GM19438 (cell line): ENCODE measurements around the gene BPIFB6.

ENCODE experiments used
- ATAC-seq: cut with Tn5 transposase; IDR thresholded peaks from one replicate; pipeline ENCODE4 v1.9.1; 2021; ENCODE audit warnings: low read depth; ENCODE audit not compliant: unreplicated experiment

Gene BPIFB6, protein sequence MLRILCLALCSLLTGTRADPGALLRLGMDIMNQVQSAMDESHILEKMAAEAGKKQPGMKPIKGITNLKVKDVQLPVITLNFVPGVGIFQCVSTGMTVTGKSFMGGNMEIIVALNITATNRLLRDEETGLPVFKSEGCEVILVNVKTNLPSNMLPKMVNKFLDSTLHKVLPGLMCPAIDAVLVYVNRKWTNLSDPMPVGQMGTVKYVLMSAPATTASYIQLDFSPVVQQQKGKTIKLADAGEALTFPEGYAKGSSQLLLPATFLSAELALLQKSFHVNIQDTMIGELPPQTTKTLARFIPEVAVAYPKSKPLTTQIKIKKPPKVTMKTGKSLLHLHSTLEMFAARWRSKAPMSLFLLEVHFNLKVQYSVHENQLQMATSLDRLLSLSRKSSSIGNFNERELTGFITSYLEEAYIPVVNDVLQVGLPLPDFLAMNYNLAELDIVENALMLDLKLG

DNA sequence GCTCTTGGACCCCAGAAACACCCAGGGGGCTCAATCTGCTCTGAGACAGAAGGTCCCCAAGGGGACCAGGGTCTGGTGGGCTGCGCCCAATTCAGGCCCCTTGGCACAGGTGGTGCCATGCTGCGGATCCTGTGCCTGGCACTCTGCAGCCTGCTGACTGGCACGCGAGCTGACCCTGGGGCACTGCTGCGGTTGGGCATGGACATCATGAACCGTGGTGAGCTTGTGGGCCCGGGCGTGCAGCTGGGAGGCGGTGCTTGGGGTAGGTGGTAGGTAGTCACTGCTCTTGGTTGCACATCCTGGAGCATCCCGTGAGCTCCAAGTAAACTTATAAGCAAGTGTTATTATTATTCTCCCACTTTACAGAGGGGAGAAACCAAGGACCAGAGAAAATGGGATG, at the start of gene BPIFB6:
BPIFB6 (plus strand) TSS at position 118 of the 400 bp plus-strand sequence; CDS start at position 118, 0 bp downstream.
- no peak for ATAC-seq

DNA sequence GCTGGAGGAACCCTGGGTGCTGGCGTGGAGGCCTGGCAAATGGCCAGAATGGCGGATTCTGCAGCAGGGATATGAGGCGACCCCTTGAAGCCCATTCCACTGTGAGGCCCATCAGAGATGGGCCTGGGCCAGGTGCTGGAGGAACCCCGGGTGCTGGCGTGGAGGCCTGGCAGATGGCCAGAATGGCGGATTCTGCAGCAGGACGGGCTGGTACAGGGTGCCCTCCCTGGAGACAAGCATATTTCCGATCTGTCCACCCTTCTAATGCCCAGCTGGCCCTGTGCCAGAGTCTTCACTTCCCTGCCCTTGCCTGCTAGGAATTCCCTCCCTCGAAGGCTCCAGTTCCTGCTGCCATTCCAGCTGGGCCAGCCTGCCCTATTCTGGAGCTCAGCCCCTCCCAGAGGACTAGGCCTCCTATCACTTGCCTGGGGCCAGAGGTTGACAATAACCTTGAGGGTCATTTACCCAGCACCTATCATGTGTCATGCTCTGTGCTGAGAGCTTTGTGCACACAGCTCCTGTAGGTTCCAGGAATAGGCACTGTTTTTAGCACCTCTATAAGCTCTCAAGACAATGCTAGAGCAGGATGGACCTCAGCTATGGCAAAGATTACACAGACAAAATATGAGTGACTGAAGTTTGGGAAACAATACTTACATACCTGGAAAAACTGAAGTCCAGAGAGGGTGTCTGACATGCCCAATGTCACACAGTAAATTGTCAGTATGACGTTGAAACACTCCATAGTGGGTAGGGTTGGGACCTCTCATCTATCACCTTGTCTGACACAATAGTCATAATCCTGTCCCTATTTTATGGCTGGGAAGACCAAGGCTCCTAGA, 48.6 kb upstream of the BPIFB6 start:
- no peak for ATAC-seq

DNA sequence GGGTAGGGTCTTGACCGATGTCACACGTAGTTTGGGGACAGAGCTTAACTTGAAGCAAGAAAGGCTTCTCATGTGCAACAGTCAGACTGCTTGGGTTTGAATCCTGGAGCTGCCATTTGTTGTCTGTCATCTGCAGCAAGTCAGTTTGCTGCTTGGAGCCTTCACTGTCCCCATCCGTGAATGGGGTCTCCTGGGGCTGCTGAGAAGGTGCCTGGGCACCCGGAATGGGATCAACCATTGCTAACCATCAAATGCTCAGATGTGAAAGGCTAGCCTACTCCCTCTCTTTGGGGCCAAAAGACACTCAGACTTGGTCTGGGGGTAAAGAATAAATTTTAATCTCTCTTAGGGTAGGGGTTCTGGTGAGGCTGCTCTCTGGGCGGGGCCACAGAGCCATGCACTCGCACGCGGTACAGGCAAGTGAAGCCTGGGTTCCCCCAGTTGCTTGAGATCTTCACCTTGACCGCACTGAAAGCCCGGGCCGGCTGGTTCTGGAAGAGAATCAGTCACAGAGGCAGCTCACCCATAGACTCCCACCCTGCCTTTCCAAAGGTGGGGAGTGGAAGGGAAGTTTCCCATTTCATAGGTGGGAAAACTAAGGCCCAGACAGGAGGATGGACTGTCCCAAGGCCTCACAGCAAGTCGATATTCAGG, 47.9 kb upstream of the BPIFB6 start:
- ATAC-seq, result no peak

DNA sequence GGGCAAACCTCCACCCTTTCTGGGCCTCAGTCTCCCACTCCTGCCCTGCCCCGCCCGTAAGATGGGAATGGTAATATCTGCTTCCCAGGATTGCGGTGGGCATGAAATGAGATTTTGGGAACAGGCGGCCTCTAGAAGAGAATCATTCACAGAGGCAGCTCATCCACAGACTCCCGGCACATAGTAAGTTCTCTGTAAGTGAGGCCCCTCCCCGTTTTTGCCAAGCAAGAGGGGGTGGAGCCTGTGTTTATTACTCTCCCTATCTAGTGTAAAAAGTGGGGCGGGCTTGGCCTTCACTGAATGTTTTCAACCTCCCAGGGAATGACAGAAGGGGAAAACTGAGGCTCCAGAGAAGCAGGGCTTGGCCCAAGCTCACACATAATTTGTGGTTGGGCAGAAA, 47.3 kb upstream of the BPIFB6 start:
- ATAC-seq, result no peak

DNA sequence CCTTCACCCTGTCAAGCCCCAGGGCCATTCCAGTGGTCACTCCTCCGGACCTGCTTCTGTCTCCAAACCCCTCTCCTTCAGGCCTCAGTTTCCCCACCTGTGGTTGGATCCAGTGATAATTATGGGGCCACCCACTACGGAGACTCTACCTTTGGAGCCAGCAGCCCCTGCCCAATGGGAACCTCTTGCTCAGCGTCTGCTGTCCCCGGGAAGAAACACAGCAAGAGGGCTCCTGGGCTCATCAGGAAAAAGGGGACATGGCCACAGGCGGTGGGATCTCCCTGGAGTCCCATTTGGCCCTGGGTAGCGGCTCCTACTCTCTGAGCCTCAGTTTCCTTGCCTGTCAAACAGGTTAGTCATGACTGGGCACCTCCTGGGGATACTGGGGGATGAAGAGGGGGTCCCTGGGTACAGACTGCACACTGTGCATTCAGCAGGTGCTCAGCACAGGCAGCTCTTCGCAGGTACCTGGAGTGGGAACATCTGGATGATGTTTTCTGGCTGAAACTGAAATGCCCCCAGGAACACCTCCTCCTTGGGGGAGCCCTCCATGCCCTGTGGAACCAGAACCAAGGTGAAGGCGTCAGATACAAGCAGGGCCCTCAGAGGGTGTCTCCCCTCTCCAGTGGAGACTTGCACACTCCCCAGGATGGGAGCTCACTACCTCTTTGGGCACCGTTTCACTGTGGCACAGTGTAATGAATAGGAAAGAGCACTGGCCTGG, 46.7 kb upstream of the BPIFB6 start:
- ATAC-seq, result no peak

DNA sequence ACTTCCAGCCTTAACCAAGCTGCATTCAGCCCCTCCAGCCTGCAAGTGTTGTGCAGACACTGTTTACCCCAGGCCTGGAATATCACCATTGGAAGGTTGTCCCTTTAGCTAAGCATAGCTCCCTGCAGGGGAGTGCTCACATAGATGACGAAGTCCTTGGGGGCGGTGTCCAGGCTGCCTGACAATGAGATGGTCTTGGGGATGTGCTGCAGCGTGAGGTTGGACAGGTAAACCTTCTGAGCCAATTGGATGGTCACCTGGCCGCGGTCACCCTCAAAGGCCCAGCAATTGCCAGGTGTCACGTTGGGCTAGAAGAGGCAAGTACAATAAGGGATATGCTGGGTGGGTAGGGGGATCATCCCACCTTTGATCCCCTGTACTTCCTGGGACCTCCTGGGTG, 45.9 kb upstream of the BPIFB6 start:
- ATAC-seq, result no peak

DNA sequence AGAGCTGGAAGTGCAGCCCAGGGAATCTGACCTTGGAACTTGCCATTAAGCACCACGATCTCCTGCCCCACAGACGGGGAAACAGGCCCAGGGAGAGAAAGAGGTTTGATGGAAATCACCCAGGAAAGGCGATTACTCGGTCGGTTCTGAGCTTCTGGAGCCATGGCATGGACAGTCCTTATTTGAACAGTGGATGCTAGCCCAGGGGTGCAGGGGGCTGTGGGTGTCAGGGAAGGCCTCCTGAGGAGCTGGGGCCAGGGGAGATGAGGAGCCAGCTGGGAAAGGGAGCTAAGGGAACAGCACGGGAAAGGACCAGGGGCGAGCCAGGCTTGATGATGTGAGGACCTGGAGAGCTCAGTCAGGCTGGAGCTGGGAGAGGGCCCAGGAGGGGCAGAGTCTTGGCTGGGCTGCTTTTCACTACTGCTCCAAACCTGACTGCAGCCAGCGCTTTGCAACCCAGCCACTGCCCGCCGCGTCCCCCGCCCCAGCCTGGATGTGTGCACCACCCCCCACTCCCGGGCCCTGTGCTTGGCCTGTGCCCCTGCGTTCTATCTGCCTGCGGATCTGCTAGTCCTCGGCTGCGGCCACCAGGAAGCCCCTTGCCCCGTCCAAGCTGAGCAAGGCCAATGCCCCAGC, 45.0 kb upstream of the BPIFB6 start:
- no peak for ATAC-seq

DNA sequence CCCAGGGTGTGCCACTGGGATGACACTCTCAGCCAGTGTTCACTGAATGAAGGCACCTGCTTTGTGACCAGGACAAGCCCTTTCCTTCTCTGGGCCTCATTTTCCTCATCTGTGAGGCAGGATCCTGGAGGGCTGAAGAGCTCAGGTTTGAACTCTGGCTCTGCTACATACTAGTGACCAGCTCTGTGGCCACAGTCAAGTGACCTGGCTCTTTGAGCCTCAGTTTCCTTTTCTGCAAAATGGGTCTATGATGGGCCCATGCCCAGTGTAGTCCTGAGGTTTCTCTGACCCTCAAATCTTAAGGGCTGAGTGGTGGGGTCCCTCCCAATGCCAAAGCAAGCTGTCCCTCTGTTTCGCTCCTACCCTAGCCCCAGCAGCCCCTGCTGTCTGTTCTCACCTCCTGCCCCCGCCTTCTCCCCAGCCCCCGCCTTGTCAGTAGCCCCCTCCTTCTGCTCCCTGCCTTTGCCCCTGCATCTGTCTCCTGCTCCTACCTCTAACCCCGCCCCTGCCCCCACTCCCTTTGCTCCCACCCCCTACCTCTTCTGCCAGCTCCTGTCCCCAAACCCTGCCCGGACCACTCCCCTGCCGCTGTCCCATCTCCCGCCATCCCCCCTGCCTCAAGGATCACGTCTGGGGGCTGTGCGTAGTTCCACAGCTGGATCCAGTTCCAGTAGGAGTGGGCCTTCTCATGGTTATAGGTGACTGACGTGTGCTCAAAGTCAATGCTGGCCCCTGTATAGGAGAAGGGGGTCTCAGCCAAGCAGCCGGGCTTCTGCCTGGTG, 44.2 kb upstream of the BPIFB6 start:
- ATAC-seq, result no peak

DNA sequence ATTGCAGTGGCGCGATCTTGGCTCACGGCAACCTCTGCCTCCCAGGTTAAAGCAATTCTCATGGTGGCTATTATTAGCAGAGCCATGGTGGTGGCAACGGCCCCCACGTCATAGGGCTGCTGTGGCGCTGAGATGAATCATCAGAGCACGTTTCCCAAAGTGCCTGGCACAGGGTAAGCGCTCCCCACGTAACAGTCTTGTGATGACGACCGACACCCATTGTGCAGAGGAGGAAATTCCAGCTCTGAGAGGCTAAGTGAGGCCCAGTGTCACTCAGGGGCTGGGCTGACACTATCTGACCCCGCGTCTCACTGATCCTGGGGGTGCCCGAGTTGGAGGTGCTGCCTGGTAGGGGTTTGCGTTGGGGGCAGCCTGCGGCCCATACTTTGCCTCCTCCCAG, 43.4 kb upstream of the BPIFB6 start:
- no peak for ATAC-seq

DNA sequence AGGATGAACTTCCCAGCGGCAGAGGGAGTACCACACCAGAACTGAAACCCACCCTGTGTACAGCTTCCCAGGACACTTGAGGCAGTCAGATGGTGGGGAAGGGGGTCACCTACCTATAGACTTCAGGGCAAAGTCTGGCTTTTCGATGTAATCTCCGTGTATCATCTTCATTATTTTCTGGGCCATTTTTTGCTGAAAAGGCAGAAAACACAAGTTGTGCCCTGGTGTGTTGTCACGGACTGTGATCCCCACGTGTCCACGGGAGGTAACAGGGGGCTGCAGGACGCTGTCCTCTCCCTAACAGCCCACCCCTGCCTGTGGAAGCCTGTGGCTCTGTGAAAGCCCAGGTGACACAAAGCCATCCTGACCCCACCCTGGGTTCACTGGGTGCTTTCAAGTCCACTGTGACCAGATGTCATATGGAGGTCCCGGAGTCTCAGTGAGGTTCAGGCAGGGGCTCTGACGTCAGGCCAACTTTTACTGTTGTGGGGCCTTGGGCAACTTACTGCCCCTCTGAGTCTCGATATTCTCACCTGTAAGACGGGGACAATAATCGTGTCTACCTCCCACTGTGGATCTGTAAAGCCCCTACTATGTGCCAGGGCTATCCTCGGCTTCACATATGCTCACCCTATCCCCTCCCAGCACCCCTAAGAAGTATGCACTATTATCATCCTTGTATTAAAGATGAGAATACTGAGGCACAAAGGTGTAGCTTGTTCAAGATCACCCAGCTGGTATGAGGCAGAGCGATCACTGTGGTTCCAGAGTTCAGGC, 41.8 kb upstream of the BPIFB6 start:
- ATAC-seq, result no peak

DNA sequence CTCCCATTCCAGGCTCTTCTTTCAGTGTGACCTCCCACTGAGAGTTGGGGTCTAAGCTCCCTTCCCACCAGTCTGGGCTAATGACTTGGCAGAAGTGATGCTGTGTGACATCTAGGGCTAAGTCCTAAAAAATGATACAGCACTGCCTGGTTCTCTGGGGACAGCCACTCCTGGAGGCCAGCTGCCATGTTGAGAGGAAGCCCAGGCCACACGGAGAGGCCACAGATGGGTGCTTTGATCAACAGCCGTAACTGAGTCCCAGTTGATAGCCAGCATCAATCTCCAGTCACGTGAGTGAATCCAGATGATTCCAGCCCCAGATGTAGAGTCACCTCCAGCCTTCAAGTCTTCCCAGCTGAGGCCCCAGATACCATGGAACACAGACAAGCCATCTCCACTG, 41.0 kb upstream of the BPIFB6 start:
- ATAC-seq, result no peak

DNA sequence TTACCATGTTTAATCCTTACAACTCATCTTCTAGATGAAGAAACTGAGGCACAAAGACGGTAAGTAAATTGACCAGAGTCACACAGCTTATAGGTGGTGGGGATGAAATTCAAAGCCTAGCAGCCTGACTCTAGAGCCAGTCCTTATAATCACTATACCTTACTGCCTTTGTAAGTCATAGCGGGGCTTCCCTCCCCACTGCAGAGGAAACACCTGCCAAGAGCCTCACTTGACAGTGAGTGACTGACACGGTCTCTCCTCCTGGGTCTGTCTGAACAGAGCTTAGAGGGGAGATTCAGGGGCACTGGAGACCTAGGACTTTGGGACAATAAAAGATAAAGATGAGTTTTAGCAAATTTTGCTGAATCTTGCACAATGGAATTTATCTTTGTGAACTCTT, 40.1 kb upstream of the BPIFB6 start:
- no peak for ATAC-seq

DNA sequence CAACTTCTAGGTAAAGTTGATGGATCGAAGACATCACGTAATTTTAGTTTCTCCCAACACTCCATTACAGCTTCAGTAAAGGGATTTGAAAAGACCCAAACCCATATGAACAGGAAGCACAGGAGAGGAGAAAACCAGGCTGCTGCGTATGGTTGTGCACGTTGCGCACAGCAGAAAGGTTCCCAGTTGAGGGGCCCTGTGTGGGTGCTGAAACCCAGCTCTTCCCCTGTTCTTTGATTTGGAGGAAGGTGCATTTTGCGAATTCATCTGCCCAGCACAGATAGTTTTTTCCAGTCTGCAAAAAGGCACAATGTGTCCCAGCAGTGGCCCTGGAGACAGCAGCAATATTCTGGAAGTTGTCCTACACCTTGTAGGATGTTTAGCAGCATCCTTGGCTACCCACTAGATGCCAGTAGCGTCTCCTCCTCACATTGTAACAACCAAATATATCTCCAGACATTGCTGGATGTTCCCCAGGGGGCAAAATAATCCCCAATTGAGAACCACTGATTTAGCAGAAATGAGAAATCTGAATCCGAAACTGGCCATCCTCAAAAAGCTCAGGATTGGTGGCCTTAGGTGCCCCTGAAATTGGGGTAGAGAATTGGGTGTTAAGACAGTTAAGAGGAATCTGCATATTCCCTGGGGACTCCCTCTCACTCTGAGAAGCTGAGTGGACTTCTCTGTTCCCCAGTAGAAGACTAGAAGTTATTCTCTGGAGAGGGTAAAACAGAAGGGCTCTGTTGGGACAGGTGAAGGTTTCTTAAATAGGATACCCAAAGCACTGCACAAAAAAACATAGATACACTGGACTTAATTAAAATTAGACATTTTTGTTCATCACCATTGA, 39.4 kb upstream of the BPIFB6 start:
- ATAC-seq, result no peak

DNA sequence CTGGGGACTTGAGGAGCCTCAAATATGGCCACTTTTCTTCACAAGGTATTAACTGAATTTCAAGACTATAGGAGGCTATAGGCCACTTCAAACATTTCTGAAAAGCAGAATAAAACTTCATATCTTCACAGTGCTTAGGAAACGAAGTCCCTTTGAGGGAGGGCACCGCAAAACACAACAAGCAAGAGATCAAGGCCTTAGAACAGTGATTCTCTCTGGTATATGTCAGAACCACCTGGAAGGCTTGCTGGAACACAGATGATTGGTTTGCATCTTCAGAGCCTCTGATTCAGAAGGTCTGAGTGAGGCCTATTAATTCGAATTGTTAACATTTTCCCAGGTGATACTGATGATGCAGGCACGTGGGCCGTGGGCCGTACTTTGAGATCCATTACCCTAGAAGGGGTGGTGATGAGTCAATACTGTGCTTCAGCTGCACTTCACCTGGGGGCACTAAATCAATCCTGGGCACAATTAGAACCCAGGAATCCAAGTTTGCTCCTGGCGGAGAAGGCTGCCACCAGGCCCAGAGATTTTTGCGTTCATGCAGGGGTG, 37.9 kb upstream of the BPIFB6 start:
- ATAC-seq, result no peak

DNA sequence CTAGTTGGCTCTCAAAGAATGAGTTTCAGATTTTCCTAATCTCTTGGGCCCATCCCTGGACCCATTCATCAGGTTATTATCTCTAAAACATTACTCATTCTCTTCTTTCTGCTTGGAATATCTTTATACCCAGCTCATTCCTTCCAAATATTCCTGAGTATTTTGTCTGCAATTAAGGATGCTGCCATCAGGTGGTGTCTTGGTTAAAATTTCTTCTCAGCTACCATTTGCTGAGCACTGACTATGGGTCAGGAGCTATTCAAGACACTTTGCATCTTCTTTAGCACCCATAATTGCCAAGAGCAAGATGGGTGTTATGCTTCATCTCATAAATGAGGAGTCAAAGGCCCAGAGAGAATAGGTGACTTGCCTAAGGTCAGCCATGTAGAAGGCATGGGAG, 35.6 kb upstream of the BPIFB6 start:
- no peak for ATAC-seq

DNA sequence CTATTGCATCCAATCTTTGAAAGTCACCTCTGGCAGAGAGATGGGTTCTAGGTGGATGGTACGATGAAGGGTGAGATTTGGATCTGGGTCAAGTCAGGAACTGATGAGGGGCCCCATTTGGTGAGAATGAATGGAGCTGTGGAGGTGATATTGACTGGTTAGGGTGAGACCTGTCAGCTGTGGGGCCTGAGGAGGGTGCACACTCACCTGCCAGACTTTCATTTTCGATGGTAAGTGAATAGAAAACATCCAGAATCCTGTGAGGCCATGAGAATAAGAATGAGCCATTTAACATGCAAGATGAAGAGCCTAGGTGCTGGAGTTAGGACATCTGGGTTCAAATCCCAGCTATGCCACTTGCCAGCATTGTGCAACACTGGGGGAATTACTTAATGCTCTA, 34.0 kb upstream of the BPIFB6 start:
- ATAC-seq, result no peak

DNA sequence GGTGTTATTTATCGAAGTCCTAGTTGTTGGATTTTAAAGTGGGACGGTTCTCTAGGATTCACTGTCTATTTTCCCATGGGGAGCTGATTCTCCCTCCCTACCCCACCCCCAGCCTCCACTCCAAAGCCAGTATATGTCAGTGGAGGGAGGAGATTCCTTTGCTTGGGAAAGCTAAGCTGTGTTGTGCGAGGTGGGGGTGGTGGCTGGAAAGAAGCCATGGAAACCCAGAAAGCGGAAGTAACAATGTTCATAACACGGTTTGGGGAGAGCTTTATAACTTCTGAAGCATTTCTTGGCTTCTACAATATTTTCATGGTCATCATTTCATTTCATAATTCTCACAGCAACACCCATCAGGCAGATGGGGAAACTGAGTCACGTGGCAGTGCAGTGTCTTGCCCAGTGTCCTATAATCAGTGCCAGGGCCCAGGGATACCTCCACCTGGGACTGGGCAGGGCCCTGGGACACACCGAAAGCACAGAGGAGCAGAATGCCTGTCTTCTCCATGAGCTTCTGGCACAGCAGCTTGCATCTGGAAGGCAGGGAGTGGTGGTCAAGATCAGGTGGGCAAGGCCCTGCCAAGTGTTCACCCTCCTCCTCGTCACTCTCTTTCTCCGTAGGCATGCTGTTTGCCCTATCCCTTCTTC, 31.7 kb upstream of the BPIFB6 start:
- ATAC-seq, result no peak
